ENCODE data around the gene SYNE1. TPM values are rescaled to one million over a fixed set of nuclear protein-coding genes. Genes with fewer than 3 reads are reported as not detected.

Gene SYNE1
- total RNA-seq, 2 donors from 2014 or later: 135 to 184 TPM

GRCh38 chr6:152305672-152306071 lies 331.5 kb downstream of the SYNE1 start:
- intact Hi-C loops (cut with DNase I): no loop called here
- no peak for DNase-seq (ENCODE audit: low spot score)

- intact Hi-C loops (cut with DNase I): no loop called here
- peak; percentile 96 for DNase-seq (ENCODE audit: low spot score)
Measured at GRCh38 chr6:152301765-152302568, 335.2 kb downstream of the SYNE1 start.

- intact Hi-C loops (cut with DNase I): no loop called here
- DNase-seq (ENCODE audit: low spot score): no peak
Measured at GRCh38 chr6:152301021-152301764, 336.0 kb downstream of the SYNE1 start.

- intact Hi-C loops (cut with DNase I): no loop called here
- DNase-seq (ENCODE audit: low spot score): no peak
Measured at GRCh38 chr6:152300517-152300916, 336.6 kb downstream of the SYNE1 start.

GRCh38 chr6:152298848-152299735 lies 338.1 kb downstream of the SYNE1 start:
- no peak for DNase-seq (ENCODE audit: low spot score)
- intact Hi-C loops (cut with DNase I): no loop called here

- DNase-seq (ENCODE audit: low spot score): no peak
- intact Hi-C loops (cut with DNase I): no loop called here
Measured at GRCh38 chr6:152298055-152298647, 339.0 kb downstream of the SYNE1 start.

- DNase-seq (ENCODE audit: low spot score): no peak
- intact Hi-C loops (cut with DNase I): no loop called here
Measured at GRCh38 chr6:152296648-152297376, 340.4 kb downstream of the SYNE1 start.

- no peak for DNase-seq (ENCODE audit: low spot score)
- intact Hi-C loops (cut with DNase I): no loop called here
Measured at GRCh38 chr6:152295920-152296319, 341.2 kb downstream of the SYNE1 start.

GRCh38 chr6:152295346-152295745 lies 341.8 kb downstream of the SYNE1 start:
- no peak for DNase-seq (ENCODE audit: low spot score)
- intact Hi-C loops (cut with DNase I): no loop called here

- intact Hi-C loops (cut with DNase I): no loop called here
- no peak for DNase-seq (ENCODE audit: low spot score)
Measured at GRCh38 chr6:152293404-152293803, 343.8 kb downstream of the SYNE1 start.

- no peak for DNase-seq (ENCODE audit: low spot score)
- intact Hi-C loops (cut with DNase I): no loop called here
Measured at GRCh38 chr6:152292555-152292954, 344.6 kb downstream of the SYNE1 start.

GRCh38 chr6:152290693-152291092 lies 346.5 kb downstream of the SYNE1 start:
- no peak for DNase-seq (ENCODE audit: low spot score)
- intact Hi-C loops (cut with DNase I): no loop called here

- intact Hi-C loops (cut with DNase I): no loop called here
- no peak for DNase-seq (ENCODE audit: low spot score)
Measured at GRCh38 chr6:152277826-152278329, 359.3 kb downstream of the SYNE1 start.

- intact Hi-C loops (cut with DNase I): no loop called here
- DNase-seq (ENCODE audit: low spot score): no peak
Measured at GRCh38 chr6:152273638-152274037, 363.5 kb downstream of the SYNE1 start.

- intact Hi-C loops (cut with DNase I): no loop called here
- DNase-seq (ENCODE audit: low spot score): no peak
Measured at GRCh38 chr6:152273002-152273401, 364.2 kb downstream of the SYNE1 start.

GRCh38 chr6:152272486-152272885 lies 364.7 kb downstream of the SYNE1 start:
- intact Hi-C loops (cut with DNase I): no loop called here

GRCh38 chr6:152271776-152272464 lies 365.2 kb downstream of the SYNE1 start:
- intact Hi-C loops (cut with DNase I): no loop called here
- no peak for DNase-seq (ENCODE audit: low spot score)

More at GRCh38 chr6:152272486-152272885, 364.7 kb downstream of the SYNE1 start:
- no peak for DNase-seq (ENCODE audit: low spot score)

Measured in posterior vena cava (tissue), 2 donors.